Stimulated activated CD8-positive, alpha-beta memory T cell treated with anti-CD3 and anti-CD28 coated beads, Interleukin-15, amount 100 ng/mL, for 48 hours (primary cell): ENCODE results near the gene MOB3B.

Experiments used
- DNase-seq, 2 donors: peaks; one replicate each; pipeline ENCODE4 v3.0.0-alpha.2; 2020; ENCODE audit warnings: low read depth in 2 of 2

MOB3B gene

GRCh38 chr9:27280249-27280648 is 249.4 kb downstream of the MOB3B start:
- no peak for DNase-seq

GRCh38 chr9:27279611-27280010 is 250.0 kb downstream of the MOB3B start:
- DNase-seq = no peak

DNA sequence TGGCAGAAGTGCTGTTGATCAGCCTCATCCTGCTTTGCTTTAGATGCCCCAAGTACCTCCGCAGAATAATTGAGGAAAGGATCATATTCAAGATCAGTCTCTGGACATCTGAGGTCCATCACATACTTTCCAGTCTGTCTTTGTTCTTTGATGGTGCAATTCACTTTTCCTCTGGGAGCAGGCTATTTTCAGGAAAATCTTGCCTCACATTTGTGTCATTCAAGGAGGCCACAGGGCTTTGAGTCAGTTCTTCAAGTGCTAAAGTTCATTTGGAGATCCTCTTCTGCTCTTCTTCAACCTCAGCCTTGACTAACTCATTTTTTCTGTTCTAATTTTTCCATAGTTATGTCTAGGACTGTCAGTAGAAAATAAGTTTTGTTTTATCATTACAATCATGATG is 251.2 kb downstream of the MOB3B start:
- no peak for DNase-seq

DNA sequence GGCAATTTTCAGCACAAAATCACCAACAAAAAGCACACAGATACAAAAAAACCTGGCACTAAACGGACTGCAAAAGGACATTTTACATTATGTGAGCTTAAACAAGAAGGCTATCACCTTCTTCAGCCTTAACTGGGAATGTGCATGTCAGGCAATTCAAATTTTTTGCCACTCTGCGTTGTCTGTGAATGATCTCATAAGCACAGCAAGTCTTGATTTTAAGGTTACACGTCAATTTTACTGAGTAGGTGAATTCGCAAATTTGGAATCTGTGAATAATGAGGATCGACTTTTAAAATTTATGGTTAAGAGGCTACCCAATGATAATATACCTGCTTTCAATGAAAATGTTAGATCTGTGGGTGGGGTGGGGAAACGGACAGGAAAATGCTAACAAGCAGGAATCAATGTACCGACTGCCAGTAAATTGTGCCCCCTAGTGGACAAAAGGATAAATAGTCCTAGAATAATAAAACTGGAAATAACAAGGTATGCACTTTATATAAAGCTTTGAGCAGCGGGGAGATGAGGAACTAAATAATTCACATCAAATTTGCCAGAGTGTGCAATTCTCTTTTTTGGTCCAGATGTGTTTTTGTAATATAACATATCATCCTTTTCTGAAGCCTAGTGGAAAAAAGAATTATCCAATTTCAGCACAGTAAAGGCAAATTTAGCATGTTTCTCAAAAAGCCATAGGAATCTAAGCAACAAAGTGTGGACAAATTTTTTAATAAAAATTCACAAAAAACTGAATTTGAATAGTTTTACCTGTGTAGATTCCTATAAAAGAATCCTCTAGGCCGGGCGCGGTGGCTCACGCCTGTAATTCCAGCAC is 253.2 kb downstream of the MOB3B start:
- DNase-seq = no peak
